Suppressor macrophage treated with lipopolysaccharide for 1 hour (primary cell): Measurements from ENCODE around the gene LRRC3B.
A peak's percentile ranks its signal among the peaks of the same experiment; 100 is the strongest.

Experiments used
- DNase-seq, 3 donors: peaks; one replicate each; pipeline ENCODE4 v3.0.0-alpha.2; 2020 to 2022

LRRC3B gene

DNA sequence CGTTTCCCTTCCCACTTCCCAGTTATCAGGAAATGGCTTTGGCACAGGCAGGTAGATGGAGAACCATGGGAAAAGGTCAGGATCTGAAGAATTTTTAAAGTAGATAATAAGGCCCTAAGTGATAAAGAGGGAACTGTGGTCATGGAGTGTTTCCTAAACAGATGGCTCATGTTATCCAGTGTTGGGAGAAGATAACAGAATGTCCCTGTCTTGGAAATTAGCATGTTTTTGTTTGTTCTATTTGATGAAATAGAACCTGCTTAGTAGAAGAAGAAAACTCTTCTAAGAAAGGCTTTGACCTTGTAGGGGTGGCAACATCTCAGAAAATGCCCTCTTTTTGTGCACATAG, 8.8 kb downstream of the LRRC3B start:
- no peak for DNase-seq

DNA sequence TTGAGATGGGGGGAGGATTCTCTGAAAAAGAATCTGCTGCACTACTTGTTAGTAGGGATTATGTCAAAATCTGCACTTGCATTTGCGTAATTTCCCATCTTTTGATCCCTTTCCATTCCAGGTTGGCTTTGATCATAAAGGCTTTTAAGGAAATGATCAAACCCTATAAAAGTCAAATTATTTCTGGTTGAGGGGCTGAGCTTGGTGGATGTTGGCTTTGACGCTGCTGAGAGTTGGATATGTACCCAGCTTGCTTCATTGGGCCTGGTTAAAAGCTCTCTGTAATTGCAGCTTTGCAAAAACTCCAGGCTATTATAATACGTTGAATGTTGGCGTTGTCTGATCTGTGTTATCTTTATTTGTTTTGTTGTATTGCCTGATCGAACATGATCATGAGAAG, 12.0 kb downstream of the LRRC3B start:
- no peak for DNase-seq

DNA sequence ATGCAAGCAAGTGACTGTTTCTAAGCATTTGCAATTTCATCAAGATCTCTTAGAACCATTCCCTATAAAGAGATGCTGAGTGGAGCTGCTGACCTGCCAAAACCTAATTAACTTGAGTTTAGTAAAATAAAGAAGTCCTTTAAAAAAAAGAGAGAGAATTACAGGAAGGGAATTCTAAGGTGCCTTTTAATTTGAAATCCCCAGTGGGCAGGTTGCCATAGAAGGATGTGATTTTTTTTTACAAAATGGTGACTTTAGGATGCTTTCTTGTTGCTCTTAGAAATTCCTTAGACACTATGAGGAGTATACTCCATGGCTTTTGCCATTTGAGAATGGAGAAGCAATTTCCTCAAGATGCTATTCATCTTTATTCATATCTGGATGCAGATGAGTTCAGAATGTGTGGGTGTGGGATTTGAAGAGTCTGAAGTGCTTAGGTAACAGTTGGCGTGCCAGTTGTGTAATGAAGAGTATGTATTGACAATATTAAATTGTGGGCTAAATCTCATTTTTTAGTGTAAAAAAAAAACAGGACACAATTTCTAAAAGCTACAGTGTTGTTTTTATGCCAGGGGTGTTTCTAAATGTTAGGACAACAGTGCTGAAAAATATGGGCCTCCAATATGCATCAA, 13.6 kb downstream of the LRRC3B start:
- DNase-seq, result no peak

DNA sequence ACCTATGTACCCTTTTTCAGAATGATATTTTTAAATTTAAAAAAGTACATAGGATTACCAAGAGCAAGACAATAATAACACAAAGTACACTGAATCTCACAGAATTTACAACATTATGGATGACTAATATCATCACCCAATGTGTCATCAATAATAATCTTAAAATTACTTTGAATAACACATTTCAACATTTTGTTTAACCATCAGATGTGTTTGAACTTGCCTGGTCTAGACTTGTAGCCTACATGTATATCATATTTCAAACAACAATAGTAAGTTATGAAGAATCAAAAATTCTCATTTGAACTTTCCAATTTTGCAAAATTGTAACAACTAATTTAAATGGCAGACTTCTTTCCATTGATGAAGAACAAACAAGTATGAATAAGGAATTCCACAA, 15.1 kb downstream of the LRRC3B start:
- no peak for DNase-seq

DNA sequence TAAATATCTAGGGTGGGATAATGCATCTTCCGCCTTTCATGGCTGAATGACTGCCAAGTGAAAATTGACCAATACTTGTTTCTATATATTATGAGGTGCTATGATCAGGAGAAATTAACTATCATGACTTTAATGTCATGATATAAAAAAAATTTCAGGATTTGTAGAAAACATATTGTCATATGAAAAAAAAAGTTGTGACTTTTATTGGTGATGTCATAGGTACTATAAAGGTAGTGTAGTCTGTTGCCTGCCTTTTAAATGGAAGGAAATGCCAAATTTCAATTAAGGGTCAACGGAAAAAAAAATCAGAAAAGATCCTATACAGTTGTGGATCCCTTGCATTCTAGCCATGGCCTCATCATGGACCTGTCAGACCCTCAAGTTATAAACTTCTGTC, 15.5 kb downstream of the LRRC3B start:
- DNase-seq, result no peak

DNA sequence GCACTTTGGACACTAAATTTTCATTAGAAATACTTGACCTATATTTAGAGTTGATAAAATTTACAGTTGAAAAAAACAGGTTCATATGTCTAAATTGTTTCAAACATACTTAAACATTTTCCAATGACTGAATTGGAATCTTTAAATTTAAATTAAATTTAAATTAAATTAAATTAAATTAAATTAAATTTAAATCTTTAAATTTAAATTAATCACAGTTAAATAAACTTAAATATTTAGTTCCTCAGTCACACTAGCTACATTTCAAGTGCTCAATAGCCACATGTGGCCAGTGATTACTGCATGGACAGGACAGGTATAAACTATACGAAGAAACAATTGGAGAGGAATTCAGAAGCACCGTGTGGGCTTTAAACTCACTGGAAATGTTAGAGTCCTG, 16.8 kb downstream of the LRRC3B start:
- DNase-seq, result no peak

DNA sequence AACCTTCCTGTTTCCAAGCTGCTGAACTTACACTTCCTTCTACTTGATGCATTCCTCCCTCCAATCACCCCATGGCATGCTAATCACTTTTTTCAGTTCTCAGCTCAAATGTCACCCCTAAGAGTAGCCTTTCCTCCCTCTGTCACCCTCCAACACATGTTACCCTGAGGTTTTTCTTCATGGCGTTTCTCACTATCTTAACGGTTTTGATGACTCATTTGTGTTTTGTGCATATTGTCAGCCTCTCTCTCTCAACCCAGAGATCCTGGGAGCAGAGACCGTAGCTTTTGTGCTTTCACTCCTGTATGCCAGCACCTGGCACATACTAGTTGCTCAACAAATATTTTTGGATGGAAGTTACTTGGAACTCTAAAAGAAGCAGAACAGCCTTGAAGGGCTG, 24.5 kb downstream of the LRRC3B start:
- no peak for DNase-seq

DNA sequence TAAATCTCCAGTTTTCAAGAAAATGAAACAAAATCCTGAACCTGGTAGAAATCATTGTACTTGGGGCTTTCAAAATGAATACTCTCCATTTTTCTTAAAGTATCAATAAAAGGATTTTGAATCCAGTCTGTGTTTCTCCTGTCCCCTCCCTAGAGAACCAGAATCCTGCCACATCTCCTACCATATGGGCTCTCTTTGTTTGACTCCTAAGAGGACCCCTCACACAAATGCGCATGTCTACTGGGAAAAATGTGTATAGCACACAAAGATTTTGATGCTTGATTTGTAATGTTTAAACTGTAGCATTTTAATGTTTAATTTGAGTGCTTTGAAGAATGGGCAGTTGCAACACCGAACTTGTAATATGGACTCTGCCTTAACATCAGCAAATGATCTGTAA, 25.9 kb downstream of the LRRC3B start:
- DNase-seq, result no peak

DNA sequence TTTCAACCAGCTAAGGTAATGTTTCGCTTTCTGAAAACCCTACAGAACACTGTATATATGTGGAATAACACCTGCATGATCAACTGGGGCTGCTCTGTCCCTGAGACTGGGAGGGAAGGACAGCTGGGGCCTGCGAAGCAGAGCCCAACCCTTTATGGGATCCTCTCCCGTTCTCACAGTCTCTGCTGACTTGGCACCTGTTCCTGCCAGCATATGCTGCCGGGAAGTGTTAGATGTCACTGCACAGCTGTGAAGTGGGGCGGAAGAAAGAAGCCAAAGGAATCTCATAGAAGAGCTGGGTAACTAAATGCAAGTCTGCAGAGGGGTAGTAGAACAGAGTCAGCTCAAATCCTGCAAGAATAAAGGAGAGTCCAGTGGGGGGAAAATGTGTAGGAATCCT, 29.6 kb downstream of the LRRC3B start:
- no peak for DNase-seq

DNA sequence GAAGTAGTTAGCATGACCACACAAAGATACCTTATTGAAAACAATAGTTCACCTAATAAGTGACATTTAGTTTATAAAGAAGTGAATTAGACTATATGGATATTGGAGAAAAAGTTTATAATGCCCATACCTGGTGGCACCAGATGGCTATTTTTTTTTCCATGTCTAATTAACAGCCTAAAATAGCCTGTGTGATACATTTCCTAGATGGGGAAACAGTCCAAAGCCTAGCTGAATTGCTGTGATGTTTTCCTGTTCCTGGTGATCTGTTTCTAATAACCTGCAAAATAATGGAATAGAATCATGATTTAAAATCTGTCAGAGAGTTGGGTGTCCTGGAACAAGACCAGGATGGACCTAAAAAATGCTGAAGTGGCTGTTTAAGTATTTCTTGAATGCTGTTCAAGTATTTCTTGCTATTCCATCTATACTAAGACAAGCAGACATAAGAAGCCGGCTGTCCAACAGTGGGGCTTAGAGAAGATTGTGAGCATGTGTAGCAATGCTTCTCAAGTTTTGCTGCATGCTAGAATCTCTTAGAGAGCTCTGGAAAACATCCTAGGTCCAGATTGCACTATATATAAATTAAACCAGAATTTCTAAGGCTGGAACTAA, 31.3 kb downstream of the LRRC3B start:
- no peak for DNase-seq

DNA sequence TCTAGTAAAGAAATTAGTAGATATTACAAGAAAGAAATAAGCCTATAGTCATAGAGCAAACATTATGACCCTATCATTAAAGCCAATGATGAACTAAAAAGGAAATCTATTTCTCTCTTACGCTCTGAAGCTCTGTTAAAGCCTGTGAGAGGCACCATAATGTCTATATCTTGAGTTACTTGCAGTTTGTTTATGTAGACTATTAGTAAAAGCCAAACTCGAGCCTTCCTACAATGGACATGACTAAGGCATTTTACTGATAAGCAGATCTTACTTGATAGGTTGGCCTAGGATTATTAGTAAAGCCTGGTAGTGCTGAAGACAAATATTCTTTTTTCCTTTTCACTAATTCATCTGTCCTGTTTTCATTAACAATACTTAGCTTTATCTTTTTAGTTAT, 32.7 kb downstream of the LRRC3B start:
- DNase-seq, result no peak

DNA sequence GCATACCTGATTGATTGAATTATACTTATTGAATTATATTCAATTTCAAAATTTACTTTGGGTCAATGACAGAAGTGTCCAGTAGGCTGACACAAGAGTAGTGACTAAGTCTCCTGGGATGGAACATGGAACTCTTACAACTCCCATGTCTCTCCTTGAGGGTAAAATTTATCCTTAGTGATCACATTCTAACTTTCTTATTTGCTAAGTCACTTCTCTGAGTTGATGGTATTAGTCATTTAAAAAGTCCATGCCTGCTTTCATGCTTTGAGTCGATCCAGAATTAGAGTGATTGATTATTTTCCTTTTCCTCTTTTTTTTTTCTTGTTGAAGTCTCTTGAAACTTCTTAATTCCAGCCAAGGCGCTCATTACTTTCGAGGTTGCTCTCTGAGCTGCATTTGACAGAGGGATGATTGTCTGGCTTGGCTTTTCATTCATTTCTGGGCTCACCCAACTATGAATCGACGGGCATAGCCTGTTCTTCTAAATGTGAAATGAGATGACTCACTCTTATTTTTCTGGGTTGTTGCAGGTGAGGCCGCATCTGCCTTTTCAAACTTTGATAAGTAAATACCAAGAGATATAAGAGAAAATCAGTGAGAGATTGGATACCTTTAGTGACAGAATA, 34.9 kb downstream of the LRRC3B start:
- DNase-seq, result no peak

DNA sequence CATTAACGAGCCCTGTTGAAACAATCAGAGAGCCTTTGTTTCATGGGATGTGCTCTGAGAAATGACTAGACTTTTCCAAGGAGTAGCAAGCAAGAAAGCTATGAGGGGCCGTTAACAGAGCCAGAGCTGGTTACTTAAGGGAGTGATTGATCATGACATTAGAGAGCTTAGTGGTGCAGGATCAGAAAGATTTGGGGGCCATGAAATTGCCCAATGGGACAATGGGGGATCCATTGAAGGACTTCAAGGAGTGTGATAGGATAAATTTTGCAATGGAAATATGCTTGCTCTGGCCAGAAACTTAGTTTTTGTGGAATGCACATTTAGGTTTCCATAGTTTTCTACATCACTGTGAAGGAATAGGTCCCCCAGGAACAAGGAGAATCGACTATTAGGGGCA, 45.6 kb downstream of the LRRC3B start:
- DNase-seq, result no peak

DNA sequence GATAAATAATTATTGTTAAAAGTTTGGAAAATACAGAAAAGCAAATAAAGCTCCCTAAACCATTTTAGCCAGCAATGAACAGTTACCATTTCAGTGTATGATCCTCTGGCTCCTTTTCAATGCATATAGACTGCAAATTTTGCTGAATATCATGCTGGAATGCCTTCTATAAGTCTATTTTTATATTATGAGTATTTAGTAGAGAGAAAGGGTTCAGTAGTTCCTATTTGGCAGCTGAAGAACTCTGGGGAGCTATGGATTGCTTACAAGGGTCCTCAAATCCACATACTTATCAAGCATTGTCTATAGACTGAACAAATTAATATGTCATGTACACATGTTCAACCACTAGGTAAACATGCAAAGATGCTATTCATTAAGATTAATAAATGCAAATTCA, 46.1 kb downstream of the LRRC3B start:
- no peak for DNase-seq

DNA sequence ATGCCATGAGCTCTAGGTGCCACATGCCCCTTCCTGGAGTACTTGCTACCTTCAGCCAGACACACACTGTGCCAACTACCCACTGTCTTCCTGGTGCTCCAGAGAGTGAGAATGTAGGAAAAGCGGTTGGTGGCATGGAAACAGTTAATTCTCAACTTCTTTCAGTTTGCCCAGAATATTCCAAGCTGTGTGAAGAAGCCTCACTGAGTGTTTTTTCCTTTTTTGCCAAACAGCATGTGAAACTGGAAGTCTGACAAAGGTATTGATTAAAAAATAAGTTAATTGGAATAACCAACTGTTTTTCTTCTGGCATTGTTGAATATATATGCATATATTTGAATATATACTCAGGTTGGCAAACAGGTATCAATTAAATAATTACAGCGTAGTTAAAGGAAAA, 52.8 kb downstream of the LRRC3B start:
- DNase-seq, result no peak

DNA sequence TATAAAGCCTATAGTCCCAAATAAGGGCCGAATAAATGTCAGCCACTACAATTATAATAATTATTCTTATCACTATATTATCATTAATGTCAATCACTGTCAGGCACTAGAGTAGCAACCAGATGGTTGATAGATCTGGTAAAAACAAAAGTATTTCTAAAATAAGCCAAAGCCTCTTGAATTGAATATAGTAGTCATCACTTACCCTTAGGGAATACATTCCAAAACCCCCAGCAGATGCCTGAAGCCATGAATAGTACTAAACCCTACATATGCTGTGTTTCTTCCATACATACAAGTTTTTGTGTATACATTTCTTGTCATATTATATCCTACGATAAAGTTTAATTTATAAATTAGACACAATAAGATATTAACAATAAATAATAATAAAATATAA, 59.1 kb downstream of the LRRC3B start:
- DNase-seq, result no peak

DNA sequence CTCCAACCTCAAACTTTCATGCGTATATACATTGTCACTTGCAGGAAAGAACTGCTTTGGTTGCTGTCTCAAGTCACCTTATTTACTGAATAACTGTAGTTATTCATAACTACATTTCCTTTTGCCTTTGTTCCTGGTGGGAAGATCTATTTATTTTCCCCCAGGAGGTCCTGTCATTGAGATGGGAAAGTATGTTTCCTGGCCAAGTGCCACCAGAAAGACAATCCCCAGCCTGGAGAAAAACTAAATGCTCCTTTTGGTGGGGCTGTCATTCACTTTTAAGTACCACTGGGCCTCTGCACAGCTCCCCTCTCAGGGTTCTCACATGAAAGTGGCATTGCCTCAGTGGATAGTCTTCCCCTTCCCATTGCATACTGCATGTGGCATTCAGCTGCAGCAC, 59.8 kb downstream of the LRRC3B start:
- DNase-seq, result no peak

DNA sequence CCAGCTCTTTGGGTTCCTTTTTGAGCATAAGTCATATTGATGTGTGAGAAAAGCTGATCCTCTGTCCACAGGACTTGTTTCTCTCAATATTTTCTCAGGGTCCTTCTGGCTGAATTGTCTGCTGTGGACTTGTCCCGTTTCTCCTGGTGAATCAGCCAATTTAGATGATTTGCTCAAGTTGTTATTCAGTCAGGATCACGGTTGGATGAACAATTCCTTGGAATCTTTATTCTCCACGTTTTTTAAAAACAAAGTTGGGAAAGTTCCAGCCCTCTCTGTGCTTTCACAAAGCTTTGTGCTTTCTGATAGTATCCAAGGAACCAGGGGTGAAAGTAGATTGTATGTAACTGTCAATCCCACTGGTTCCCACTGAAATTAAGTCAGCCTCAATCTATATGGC, 61.3 kb downstream of the LRRC3B start:
- no peak for DNase-seq

DNA sequence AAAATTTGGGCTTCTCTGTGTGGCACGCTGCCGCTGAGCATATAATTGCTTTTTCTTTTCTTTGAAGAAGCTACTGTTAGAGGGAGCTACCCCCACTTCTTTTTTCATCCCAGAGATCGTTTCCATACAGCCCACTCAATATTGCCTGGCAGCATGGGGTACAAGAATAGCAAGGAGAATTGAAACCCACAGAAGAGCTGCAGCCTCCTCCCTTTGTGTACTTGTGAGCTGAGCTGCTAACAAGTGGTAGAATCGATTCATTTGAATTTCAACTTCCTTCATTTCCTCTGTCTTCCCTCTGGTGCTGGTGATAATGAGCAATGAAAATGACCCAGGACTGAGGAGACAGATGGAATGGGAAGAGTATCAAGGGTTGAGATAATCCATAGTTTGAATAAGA, 64.9 kb downstream of the LRRC3B start:
- no peak for DNase-seq

DNA sequence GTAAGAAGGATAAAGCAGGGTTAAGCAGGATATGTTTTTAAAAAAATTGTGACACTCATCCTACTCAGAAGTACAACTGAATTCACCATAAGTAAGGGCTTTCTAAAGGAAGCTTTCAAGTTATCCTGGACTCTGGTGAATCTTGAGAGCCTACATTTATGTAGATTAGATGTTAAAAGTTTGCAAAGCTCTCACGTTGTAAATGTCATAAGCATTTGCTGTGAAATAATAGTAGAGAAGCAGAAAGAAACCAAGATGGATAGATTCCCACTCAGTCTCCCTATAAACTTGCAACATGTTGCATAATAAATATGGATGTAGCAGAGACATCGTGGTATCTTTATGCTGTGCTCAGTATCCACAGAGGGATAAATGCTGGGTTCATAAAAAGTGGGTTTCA, 77.0 kb downstream of the LRRC3B start:
- DNase-seq, result no peak

DNA sequence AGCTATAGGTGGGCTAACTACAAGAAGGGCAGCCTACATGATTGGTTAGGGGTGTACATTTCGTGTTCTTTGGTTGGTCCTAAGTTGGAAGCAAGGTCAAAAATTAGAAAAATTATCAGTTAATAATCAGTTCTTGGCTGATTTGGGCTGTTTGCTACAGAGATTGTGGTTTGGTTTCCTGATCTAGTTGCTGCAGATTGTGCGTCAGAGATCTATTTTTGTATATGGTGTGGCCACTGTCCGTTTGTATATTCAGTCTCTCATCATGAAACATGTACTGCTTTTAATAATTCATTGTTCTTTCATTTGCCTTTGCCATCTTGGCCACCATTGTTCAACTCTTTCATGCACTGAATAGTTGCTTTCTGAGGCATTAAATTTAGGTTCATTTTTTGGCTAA, 80.9 kb downstream of the LRRC3B start:
- no peak for DNase-seq

DNA sequence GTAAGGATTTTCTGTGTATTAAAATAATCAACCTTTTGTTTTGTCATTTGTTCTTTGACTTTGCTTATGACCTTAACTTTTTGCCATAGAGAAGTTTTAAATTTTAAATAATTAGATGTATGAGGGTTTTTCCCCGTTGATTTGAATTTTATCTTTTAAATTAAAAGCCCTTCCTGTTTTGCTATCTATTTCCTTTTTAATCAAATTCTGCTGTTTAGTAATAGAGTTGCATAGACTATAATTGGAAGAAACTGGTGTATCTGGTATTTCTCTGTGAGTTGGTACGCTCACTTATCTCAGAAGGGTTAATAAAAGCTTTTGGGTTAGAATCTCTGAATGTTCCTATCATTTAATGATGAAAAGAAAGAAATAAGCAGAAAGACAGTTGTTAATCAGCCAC, 82.2 kb downstream of the LRRC3B start:
- DNase-seq, result no peak

DNA sequence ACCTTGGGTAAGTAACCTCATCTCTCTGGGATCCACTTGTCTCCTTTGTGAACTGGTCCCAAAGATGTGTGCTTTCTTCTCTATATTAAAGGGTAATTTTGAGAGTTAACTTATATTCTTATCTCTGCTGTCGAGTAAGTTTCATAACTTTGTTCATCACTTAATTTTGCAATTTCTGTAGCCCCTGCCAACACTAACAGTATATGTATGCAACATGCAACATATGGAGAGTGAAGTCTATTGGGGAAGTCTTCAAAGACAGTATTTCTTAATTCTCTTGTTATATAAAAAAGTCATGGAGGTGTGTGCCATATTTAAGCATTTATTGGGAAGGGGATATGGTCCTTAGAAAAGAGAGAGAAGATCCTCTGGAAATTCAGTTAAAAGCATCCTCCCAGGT, 85.9 kb downstream of the LRRC3B start:
- no peak for DNase-seq

DNA sequence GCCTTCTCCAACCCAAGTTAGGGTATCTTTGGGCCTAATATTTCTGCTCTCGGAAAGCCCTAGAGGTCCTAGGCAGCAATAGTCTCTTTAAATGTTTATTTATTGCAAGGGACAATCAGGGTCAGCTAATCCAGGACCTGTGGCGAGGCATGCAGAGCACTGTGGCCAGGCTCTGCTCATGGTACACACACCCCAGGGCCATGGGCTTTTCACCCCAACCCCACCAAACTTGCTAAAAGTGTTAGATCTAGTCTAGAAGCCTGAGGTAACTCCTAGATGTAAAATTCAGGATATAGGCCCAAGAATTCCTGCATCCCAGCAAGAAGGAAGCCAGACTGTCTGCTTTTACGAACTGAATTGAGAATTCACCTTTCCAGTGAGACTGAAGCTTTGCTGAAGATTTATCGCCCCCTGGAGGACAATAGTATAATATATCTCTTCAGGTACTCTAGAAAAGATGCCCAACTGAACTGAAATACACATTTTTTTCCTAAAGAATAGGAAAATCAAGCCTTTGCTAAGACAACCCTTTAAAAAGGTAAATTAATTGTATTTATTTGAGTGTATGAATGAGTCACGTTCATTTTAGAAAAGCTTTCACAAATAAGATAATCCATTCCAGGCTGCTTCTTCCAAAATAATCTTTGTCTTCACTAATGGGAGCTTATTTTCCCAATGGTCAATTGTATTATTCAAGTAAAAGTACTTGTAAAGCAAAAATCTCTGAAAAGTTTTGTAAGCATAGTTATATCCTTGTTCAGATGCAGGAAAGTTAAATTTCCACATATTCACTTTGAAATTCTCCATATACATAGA, 89.8 kb downstream of the LRRC3B start:
- peak; percentile 49 to 55 (median 53) for DNase-seq
